Brain pericyte (primary cell): ENCODE data around the gene MS4A7.
A peak's percentile ranks its signal among the peaks of the same experiment; 100 is the strongest.
"Not testable (repeated sequence)": the region's sequence is repeated elsewhere in the genome, so short reads cannot be mapped to it uniquely, and the experiment has no call there.

Experiments used
- DNase-seq: peaks from one replicate; pipeline ENCODE4 v3.0.0-alpha.2; 2012; ENCODE audit warnings: low read depth, low spot score

Gene MS4A7, protein sequence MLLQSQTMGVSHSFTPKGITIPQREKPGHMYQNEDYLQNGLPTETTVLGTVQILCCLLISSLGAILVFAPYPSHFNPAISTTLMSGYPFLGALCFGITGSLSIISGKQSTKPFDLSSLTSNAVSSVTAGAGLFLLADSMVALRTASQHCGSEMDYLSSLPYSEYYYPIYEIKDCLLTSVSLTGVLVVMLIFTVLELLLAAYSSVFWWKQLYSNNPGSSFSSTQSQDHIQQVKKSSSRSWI

GRCh38 chr11:60378354-60378753 is at the start of gene MS4A7:
Gene MS4A7, plus strand, starts transcription at chr11:60378532. Its CDS starts 4,610 bp downstream, at chr11:60383142.
- DNase-seq, result no peak

DNA sequence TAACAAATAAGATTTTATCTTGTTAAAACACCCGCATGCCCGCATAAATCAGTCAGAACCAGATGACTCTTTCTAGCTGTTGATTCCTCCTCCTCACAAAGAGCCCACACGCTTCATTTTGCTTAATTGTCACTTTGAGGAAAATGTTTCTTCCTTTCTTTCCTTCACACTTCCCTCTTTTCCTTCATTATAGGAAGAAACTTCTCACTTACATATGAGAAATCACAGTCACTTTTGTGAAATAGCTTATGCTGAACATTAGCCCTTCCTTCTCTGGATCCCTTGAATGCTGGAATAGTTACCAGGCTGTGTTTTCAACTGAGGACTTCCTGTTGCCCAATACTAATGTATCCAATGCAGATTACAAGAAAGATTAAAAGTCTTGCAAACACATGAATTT is 45.5 kb upstream of the MS4A7 start:
- DNase-seq, result no peak

DNA sequence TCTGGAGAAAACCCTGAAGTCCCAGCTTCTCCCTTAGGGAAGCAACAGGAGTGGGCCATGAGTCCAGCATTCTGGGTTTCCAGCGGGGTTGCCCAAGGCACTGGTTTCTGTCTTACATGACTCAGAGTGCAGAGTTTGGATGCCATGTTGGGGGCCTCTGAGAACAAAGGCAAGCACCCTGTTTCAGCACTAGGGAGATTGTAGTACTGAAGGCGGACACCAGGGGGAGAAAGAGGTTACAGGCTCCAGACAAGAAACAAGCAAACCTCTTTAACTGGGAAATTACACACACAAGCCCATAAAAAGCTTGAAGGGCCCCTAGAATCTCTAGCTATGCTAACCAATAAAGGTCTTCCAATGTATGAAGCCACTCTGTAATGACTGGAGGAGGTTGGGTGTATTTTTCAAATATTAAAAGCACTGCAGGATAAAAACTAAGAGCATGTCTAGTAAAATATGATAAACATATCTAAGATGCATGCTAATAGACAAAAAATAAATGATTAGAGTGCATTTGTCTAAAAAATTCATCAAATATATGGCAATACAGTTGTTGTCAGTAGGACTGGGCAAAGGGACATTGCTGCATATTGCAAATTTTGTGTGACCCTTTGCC is 44.2 kb upstream of the MS4A7 start:
- peak; percentile 25 for DNase-seq

DNA sequence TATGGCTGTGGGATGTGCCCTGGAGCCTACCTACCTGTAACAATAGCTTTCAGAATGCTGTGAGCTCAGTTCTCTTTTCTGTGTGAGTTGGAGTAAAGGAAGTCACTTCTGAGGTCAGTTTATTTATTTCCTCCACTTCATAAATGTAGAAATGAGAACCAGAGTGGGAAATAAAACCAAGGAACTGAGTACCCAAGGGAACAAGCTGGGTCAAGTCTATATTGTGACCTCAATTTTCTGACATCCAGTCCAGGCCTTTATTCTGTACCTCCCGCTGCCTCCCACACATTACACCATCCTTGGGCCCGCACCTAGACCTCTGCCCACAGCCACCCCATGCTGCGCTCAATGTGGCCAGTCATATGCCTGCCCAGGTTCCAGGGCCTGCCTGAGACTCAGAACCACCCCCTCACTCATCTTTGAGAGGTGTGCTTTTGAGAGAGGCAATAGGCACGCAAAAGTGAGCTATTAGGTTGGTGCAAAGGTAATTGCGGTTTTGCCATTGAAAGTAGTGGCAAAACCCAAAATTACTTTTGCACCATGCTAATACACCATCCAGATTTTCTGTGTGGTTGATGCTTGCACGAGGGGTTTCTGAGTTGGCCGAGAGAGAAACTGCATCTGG is 41.5 kb upstream of the MS4A7 start:
- DNase-seq, result no peak

GRCh38 chr11:60338053-60338452 is 40.3 kb upstream of the MS4A7 start:
- DNase-seq, result no peak

DNA sequence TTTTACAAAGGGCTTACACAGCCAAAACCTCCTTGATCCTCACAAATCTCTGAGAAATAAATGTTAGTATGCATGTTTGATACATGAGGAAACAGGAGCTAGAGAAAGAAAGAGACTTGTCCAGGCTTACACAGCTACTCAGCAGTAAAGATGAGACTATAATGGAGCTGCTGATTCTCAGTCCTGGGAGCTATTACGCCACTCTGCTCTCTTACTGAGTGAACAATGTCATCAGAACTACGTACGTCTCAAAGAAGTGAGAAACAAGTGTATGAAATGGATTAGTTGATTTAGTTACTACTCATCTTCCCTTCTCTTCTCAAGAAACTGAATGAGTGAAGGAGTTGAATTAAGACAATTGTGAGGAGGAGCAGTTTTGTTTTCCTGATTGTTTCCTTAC is 39.0 kb upstream of the MS4A7 start:
- DNase-seq, result no peak

DNA sequence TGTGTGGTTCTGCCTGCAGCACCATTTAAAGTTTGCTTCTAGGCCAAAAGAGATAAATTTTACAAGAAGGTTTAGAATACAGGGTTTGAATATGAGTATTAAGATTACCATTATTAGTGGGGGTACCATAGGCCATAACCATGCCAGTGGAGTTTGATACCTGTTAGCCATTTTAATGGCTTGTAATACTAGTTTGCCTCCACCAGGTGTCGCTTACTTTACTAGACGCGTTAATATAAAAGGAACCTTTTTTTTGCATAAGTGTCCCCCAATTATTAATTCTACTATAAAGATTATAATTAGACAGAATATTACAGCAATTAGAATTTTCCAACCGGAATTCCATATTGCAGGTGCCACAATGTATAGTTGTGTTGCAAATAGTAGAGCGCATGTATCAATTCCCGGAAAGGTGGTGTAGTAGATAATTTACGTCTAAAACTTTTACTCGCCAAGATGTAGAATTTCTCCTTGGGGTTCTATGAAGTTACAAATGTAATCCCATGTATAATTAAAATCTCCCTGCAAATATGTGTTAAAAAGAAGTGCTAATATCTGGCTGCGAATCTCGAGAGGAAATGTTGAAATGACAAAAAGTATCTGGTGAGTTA is 35.1 kb upstream of the MS4A7 start:
- no peak for DNase-seq

DNA sequence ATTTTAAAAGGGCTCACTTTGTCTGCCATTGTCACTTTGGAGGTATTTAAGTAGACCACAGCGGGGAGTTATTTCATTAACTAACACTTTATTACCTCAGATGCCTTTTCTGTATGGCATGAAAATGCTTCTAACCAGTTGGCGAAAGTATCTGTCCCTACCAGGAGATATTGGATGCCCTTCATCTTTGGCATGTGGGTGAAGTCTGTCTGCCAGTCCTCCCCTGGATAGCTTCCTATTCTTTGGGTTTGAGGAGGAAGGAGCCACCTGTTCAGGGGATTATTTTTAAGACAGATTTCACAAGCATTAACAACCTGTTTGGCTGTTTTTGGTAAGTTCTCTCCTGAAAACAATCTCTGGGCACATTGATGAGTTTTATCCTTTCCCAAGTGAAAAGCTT is 34.2 kb upstream of the MS4A7 start:
- no peak for DNase-seq

DNA sequence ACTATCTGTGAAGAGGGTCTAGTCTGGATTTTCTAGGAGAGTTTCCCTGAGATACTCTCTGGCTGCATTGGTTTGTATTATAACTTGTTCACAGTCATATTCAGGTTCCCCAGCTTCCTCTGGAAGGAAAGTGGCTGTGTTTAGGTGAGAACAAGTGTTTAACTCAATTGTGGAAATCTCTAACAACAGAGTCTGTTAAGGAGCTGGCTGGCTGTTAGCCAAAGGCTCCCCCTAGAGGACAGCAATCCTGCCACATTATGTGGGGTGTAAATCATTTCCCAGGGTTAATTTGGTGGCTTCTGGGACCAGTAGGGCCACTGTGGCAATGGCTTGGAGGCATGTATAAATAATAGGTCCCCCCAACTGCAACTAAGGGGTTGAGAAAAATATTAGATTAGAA is 32.8 kb upstream of the MS4A7 start:
- no peak for DNase-seq

DNA sequence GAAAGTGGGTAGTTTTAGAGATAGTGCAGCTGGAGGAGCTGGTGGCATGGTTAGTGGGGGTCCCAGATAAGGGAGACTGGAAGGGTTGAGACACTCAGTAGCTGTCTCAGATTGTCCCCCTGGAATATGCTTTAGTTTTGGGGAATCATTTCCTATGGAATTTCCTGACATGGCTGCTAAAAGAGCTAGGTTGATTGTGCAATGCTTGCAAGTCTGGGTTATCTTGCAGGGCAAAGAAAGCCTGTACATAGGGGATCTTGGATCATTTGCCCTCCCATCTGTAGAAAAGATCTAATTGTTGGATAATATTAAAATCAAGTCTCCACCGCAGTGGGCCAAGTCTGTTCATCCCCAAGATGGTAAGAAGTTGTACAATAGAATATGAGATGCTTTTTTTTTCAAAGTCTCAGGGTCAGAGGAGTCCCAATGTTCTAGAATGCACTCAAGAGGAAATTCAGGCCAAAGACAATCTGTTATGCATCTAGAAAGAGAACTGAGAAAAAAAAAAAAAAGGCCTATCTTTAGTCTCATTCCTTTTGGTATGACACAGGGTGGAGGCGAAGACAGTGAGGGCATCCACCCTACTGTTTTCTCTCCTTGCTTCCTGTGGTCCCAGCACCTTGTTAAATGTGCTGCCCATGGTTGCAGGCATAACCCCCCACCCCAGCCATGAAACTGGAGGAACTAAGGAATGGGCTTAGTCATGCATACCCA is 31.1 kb upstream of the MS4A7 start:
- DNase-seq, result no peak

DNA sequence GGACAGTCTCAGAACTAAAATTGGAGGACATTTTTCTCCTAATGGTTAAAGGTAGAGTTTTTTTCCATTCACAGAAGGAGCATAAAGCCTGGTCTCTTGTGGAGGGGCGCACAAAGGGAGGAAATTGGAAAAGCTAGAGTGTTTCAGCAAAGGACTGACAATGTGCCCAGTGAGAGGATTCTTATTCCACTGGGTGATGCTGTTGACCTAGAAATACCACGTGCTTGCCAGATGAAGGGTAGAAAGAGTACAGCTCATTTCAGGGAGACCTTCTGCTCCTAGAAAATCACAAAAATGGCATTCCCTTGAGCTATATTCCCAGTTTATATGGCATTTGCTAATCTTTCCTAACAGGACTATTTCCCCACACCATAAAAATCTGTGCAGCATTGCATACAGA is 30.2 kb upstream of the MS4A7 start:
- DNase-seq, result no peak

GRCh38 chr11:60349990-60350389 is 28.3 kb upstream of the MS4A7 start:
- no peak for DNase-seq

GRCh38 chr11:60357771-60358170 is 20.6 kb upstream of the MS4A7 start:
- DNase-seq, result no peak

- DNase-seq, result no peak
These were observed 17.7 kb upstream of the MS4A7 start for GRCh38 chr11:60360621-60361020.

DNA sequence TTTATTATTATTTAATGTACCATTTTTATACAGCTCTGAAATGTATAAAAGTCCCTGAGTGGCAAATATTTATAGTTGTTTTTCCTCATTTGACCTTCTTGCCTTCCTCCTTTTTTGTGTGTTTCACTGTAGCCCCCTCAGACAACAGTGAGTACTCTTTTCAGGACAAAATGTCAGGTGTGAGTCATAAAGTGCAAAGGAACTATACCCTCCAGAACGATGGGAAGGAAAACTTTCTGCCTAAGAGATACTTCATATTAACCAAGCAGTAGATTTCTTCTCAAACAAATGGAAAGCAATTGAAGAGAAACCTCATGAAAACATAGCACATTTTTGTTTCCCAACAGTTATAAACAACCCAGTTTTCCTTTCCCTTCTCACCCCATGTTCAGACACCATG is 16.1 kb upstream of the MS4A7 start:
- DNase-seq, result no peak

DNA sequence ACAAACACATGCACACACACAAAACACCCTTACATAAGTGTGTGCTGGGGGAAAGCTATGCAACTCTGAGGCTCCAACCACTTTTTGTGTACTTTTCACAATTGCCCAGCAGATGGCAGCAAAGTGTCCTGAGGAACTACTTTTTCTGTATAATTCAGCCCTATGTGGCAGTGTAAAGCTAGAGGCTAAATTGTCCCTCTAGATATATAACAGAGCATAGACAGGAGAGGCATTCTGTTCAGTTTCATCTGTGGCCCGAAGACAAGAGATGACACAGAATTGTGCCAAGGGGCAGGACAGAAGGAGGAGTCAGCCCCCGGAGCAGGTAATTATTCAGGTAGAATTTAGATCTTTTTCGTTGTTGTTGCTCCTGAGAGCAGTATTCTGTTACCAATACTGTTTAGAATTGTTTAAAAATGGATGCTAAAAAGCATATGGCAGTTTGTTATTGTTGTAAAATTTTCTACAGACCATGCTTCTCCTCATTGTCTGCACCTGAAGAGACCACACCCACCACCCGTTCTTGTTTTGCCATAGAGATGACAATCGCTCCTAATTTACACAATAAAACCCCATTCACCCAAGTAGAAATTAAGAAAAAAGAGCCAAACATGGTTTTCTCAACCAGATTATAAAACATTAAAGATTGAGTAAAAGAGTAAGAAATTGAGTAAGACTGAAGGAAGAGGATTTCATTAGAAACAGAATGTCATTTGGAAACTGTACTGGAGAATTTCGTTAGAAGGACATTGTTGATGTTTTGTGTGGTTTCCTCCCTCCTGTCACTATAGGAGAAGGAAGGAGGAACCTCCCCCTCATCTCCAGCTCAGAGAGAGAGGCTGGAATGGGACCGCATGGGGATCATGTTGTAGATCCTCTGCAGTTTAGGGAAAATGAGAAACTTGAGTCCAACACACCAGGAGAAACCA is 14.5 kb upstream of the MS4A7 start:
- peak; percentile 24 for DNase-seq

GRCh38 chr11:60366262-60366904 is 11.9 kb upstream of the MS4A7 start:
- DNase-seq, result not testable (repeated sequence)

- DNase-seq, result no peak
These were observed 11.3 kb upstream of the MS4A7 start for GRCh38 chr11:60367009-60367408.

DNA sequence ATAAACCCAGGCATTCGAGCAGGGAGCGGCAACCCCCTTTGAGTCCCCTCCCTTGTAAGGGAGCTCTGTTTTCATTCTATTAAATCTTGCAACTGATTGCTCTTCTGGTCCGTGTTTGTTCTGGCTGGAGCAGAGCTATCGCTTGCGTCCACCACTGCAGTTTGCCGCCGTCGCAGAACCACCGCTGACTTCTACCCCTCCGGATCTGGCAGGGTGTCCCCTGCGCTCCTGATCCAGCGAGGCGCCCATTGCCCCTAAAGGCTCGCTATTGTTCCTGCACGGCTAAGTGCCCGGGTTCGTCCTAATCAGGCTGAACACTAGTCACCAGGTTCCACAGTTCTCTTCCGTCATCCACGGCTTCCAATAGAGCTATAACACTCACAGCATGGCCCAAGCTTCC is 10.4 kb upstream of the MS4A7 start:
- no peak for DNase-seq

DNA sequence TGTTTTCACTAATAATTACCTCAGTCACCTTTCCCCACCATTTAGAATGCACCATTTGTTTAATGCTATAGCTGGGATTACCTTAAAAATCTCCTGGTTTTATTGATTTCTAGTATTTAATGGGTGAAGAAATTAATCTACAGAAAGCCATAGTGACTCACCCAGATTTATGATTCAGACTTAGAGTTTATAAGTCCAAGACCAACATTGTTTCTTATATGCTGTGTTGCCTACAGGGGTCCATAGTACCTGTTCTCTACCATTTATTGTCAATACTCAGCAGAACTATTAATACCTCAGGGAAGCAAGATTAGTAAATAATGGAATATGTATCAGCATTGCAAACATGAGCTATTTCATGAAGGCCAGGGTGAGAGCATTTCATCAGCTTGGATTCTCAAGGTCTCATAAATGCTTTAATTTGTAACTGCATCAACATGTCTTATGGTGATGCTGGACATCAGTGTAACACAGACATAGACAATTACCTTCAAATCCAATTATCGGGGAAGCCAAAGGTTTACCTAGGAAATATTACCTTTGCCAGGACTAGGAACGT is 8.0 kb upstream of the MS4A7 start:
- no peak for DNase-seq
